HEK293 (cell line): ENCODE data around the gene ATF6.

Experiments used
- CTCF ChIA-PET: fragments of 350-600 bp; formaldehyde crosslinking; extraction: SDS; loops from one replicate; lab custom pipeline; 2021; ENCODE audit warnings: antibody characterized with exemption; lab: Yijun Ruan, JAX
- POLR2A ChIA-PET: fragments of 300-600 bp; formaldehyde crosslinking; extraction: SDS; loops from one replicate; lab custom pipeline; 2020; ENCODE audit warnings: antibody characterized with exemption, inconsistent platforms; lab: Yijun Ruan, JAX
- H3K27ac ChIP-seq: fragments of 200-500 bp; sonication (Bioruptor generic); 2 replicates; pipeline ENCODE4 v1.5.1; 2014; ENCODE audit warnings: low read depth, low read length, control low read depth, inconsistent platforms; ENCODE audit errors: extremely low read depth
- H3K36me3 ChIP-seq, 2 experiments: fragments of 200-500 bp in 1 of 2; sonication (Bioruptor generic) in 1 of 2; 1 replicate in 1 of 2; 2 replicates in 1 of 2; pipeline ENCODE4 v1.5.1; 2014 to 2017; ENCODE audit warnings: inconsistent platforms in 2 of 2, low read length in 2 of 2; ENCODE audit not compliant: control insufficient read depth in 2 of 2, insufficient read depth in 1 of 2
- H3K4me1 ChIP-seq: fragments of 200-500 bp; sonication (Bioruptor generic); 2 replicates; pipeline ENCODE4 v1.5.1; 2014; ENCODE audit warnings: mild to moderate bottlenecking, low read length, inconsistent platforms; ENCODE audit not compliant: control insufficient read depth, insufficient read depth
- H3K4me3 ChIP-seq: 2 replicates; pipeline ENCODE4 v1.5.1; 2011; ENCODE audit warnings: low read depth, mild to moderate bottlenecking, control low read depth, low read length, moderate library complexity
- H3K9me3 ChIP-seq: fragments of 200-500 bp; sonication (Bioruptor generic); 2 replicates; pipeline ENCODE4 v1.5.1; 2014; ENCODE audit warnings: low read depth, low read length, inconsistent platforms; ENCODE audit not compliant: control insufficient read depth, insufficient read depth
- ATF2 ChIP-seq: fragments of 450-650 bp; formaldehyde crosslinking; IDR thresholded peaks from 2 replicates; pipeline ENCODE4 v1.5.1; 2016; ENCODE audit warnings: missing biosample characterization, missing genetic modification characterization, low read depth
- BCL11B ChIP-seq: fragments of 450-650 bp; formaldehyde crosslinking; IDR thresholded peaks from 2 replicates; pipeline ENCODE4 v1.5.1; 2016; ENCODE audit warnings: low read depth, missing biosample characterization, missing genetic modification characterization
- HIC1 ChIP-seq: fragments of 450-650 bp; formaldehyde crosslinking; IDR thresholded peaks from 2 replicates; pipeline ENCODE4 v1.5.1; 2016; ENCODE audit warnings: missing biosample characterization, missing genetic modification characterization
- KLF10 ChIP-seq: fragments of 450-650 bp; IDR thresholded peaks from 2 replicates; pipeline ENCODE4 v1.5.1; 2018; ENCODE audit warnings: missing biosample characterization, mild to moderate bottlenecking, missing genetic modification characterization
- PBX3 ChIP-seq: sonication (generic); formaldehyde crosslinking; IDR thresholded peaks from 2 replicates; pipeline ENCODE4 v1.8.1; 2022; ENCODE audit warnings: mild to moderate bottlenecking, moderate library complexity, missing genetic modification reagents
- REPIN1 ChIP-seq: fragments of 450-650 bp; formaldehyde crosslinking; IDR thresholded peaks from 2 replicates; pipeline ENCODE4 v1.5.1; 2017; ENCODE audit warnings: missing biosample characterization, missing genetic modification characterization, low read depth
- SALL2 ChIP-seq: fragments of 450-650 bp; formaldehyde crosslinking; IDR thresholded peaks from 2 replicates; pipeline ENCODE4 v1.5.0; 2017; ENCODE audit warnings: missing biosample characterization, mild to moderate bottlenecking, missing genetic modification characterization, borderline replicate concordance
- TCF7L2 ChIP-seq: IDR thresholded peaks from 2 replicates; pipeline ENCODE4 v1.6.1; 2011; ENCODE audit warnings: low read depth, mild to moderate bottlenecking, inconsistent platforms, low read length, moderate library complexity, borderline replicate concordance
- TRIM28 ChIP-seq: IDR thresholded peaks from 2 replicates; pipeline ENCODE4 v1.6.1; 2011; ENCODE audit warnings: low read length, control low read depth, borderline replicate concordance
- ZBTB21 ChIP-seq: fragments of 450-650 bp; formaldehyde crosslinking; IDR thresholded peaks from 2 replicates; pipeline ENCODE4 v1.5.1; 2017; ENCODE audit warnings: missing biosample characterization, missing genetic modification characterization
- ZNF10 ChIP-seq: fragments of 450-650 bp; formaldehyde crosslinking; IDR thresholded peaks from 2 replicates; pipeline ENCODE4 v1.5.1; 2017; ENCODE audit warnings: missing biosample characterization, missing genetic modification characterization
- ZNF214 ChIP-seq: fragments of 450-650 bp; formaldehyde crosslinking; IDR thresholded peaks from 2 replicates; pipeline ENCODE4 v1.5.1; 2017; ENCODE audit warnings: missing biosample characterization, mild to moderate bottlenecking, missing genetic modification characterization, borderline replicate concordance
- ZNF280C ChIP-seq: fragments of 450-650 bp; formaldehyde crosslinking; IDR thresholded peaks from 2 replicates; pipeline ENCODE4 v1.5.1; 2016; ENCODE audit warnings: missing biosample characterization, missing genetic modification characterization
- ZNF280D ChIP-seq: fragments of 450-650 bp; formaldehyde crosslinking; IDR thresholded peaks from 2 replicates; pipeline ENCODE4 v1.5.1; 2016; ENCODE audit warnings: missing biosample characterization, missing genetic modification characterization
- ZNF529 ChIP-seq: fragments of 450-650 bp; formaldehyde crosslinking; IDR thresholded peaks from 2 replicates; pipeline ENCODE4 v1.5.1; 2017; ENCODE audit warnings: missing genetic modification characterization, missing biosample characterization; ENCODE audit not compliant: insufficient replicate concordance
- ZNF548 ChIP-seq: fragments of 450-650 bp; formaldehyde crosslinking; IDR thresholded peaks from 2 replicates; pipeline ENCODE4 v1.5.1; 2016; ENCODE audit warnings: missing biosample characterization, missing genetic modification characterization
- ZNF596 ChIP-seq: fragments of 450-650 bp; IDR thresholded peaks from 2 replicates; pipeline ENCODE4 v1.5.0; 2018; ENCODE audit warnings: missing biosample characterization, mild to moderate bottlenecking, missing genetic modification characterization, moderate library complexity
- ZSCAN23 ChIP-seq: fragments of 450-650 bp; formaldehyde crosslinking; IDR thresholded peaks from 2 replicates; pipeline ENCODE4 v1.5.1; 2016; ENCODE audit warnings: missing biosample characterization, missing genetic modification characterization

ATF6 gene

GRCh38 chr1:161733526-161733925 lies 32.6 kb upstream of the ATF6 start:
- H3K4me3 ChIP-seq, result no peak overlapping the region
- H3K36me3 ChIP-seq, result no peaks in the 10 kb centered on the region
- H3K27ac ChIP-seq, result no peak overlapping the region
- H3K9me3 ChIP-seq, result no peaks in the 10 kb centered on the region
- ChIA-PET CTCF (interaction anchor here (1.0 to 1.3 kb wide), 3 partner anchors 85 to 248 kb away, joined by 3 to 5 read pairs (median 4); no protein-coding TSS in a partner anchor), POLR2A (interaction anchor here (1.5 kb wide), 1 partner anchor 16 kb away, joined by 3 read pairs; the partner anchor contains the start of gene DUSP12)
- H3K4me1 ChIP-seq, result no peaks in the 10 kb centered on the region
- TF ChIP-seq KLF10 (tag by site-specific recombination) (no peak), REPIN1 (tag by site-specific recombination) (no peak), ZBTB21 (tag by site-specific recombination) (no peak), PBX3 (CRISPR knock-in tag) (no peak), HIC1 (tag by site-specific recombination) (no peak), ZNF596 (tag by site-specific recombination) (no peak), ZSCAN23 (tag by site-specific recombination) (no peak), ZNF280C (tag by site-specific recombination) (no peak), ATF2 (no peak), SALL2 (tag by site-specific recombination) (no peak), ZNF280D (no peak), BCL11B (tag by site-specific recombination) (no peak), TCF7L2 (no peak), ZNF214 (tag by site-specific recombination) (no peak), ZNF529 (no peak), ZNF10 (tag by site-specific recombination) (no peak), ZNF548 (tag by site-specific recombination) (no peak), TRIM28 (no peak)
